K562 (cell line): ENCODE data around the gene MAGI1. TPM values are rescaled to one million over a fixed set of nuclear protein-coding genes. Genes with fewer than 3 reads are reported as not detected.

Experiments used
- ATAC-seq: fragments of 200-7000 bp; cut with Tn5 transposase; 3 replicates; pipeline ENCODE4 v1.9.1; 2020; ENCODE audit warnings: moderate library complexity
- BruUV-seq: library from RNA; stranded (reverse); fragments of 400-500 nt; replicated peaks from 2 replicates; lab custom pipeline; 2021; lab: Mats Ljungman, UMichigan
- CTCF ChIA-PET: fragments of 300-600 bp; formaldehyde crosslinking; extraction: SDS; loops from one replicate; lab custom pipeline; 2021; ENCODE audit warnings: low intra/inter-chr PET ratio; lab: Yijun Ruan, JAX
- POLR2A ChIA-PET: fragments of 300-600, 350-650 bp; sonication (Branson Sonifier 250); formaldehyde crosslinking; extraction: SDS; loops from one replicate; lab custom pipeline; 2021; ENCODE audit warnings: antibody characterized with exemption, inconsistent platforms; lab: Yijun Ruan, JAX
- DNase-seq, 4 experiments: peaks; one replicate each; pipeline versions ENCODE4 v3.0.0 to v3.0.0-alpha.2; 2011 to 2018; ENCODE audit warnings: low spot score in 3 of 4, mixed read lengths in 3 of 4; ENCODE audit errors: extremely low read depth in 1 of 4
- FAIRE-seq: peaks from 2 replicates; lab custom pipeline; 2011; peaks lifted over from hg19 to GRCh38; lab: Jason Lieb, UNC
- H2AFZ ChIP-seq: 2 replicates; pipeline ENCODE4 v1.6.0; 2011; ENCODE audit warnings: low read depth, low read length, control low read depth, inconsistent platforms
- H3K27ac ChIP-seq: fragments of 200-600 bp; 3 replicates; pipeline ENCODE4 v1.8.0; 2011; ENCODE audit warnings: low read depth, mild to moderate bottlenecking, control low read depth, inconsistent platforms, low read length, moderate library complexity, mixed read lengths; ENCODE audit errors: extremely low read depth
- H3K27me3 ChIP-seq, 2 experiments: fragments of 300-600 bp in 1 of 2; 2 replicates in 1 of 2; 3 replicates in 1 of 2; pipeline versions ENCODE4 v1.6.0 to v1.8.0; 2011; ENCODE audit warnings: inconsistent platforms in 2 of 2, low read length in 2 of 2, mild to moderate bottlenecking in 1 of 2, mixed read lengths in 1 of 2, moderate library complexity in 1 of 2; ENCODE audit not compliant: control insufficient read depth in 2 of 2, insufficient read depth in 2 of 2
- H3K36me3 ChIP-seq: fragments of 300-600 bp; 3 replicates; pipeline ENCODE4 v1.8.0; 2011; ENCODE audit warnings: mild to moderate bottlenecking, low read length, inconsistent platforms; ENCODE audit not compliant: control insufficient read depth, insufficient read depth
- H3K4me1 ChIP-seq, 2 experiments: fragments of 200-600 bp in 1 of 2; replicated peaks in 1 of 2; 2 replicates in 1 of 2; 3 replicates in 1 of 2; pipeline versions ENCODE4 v1.5.1 to v1.8.0; 2011; ENCODE audit warnings: inconsistent platforms in 2 of 2, low read length in 2 of 2, mild to moderate bottlenecking in 1 of 2, mixed read lengths in 1 of 2, moderate library complexity in 1 of 2; ENCODE audit not compliant: control insufficient read depth in 2 of 2, insufficient read depth in 2 of 2
- H3K4me2 ChIP-seq: 2 replicates; pipeline ENCODE4 v1.6.1; 2011; ENCODE audit warnings: low read length, control low read depth, inconsistent platforms, mixed read lengths; ENCODE audit not compliant: insufficient read depth
- H3K4me3 ChIP-seq: fragments of 200-600 bp; sonication (generic), shearing (Covaris generic); 2 replicates; pipeline ENCODE4 v1.5.1; 2016; ENCODE audit warnings: control low read depth, inconsistent platforms
- H3K79me2 ChIP-seq: fragments of 200-600 bp; 3 replicates; pipeline ENCODE4 v1.8.0; 2011; ENCODE audit warnings: low read length, inconsistent platforms; ENCODE audit not compliant: control insufficient read depth, insufficient read depth
- H3K9ac ChIP-seq, 2 experiments: 2 replicates each; pipeline versions ENCODE4 v1.6.0 to v1.6.1; 2011; ENCODE audit warnings: low read depth in 2 of 2, low read length in 2 of 2, control low read depth in 1 of 2, inconsistent platforms in 1 of 2, mild to moderate bottlenecking in 1 of 2, mixed read lengths in 1 of 2; ENCODE audit not compliant: insufficient read depth in 1 of 2
- H3K9me1 ChIP-seq: one replicate; pipeline ENCODE4 v1.6.0; 2011; ENCODE audit warnings: inconsistent platforms, mild to moderate bottlenecking, low read length, moderate library complexity; ENCODE audit not compliant: control insufficient read depth, insufficient read depth
- H3K9me3 ChIP-seq: replicated peaks from 2 replicates; pipeline ENCODE4 v1.5.1; 2011; ENCODE audit warnings: low read depth, low read length, inconsistent platforms; ENCODE audit not compliant: control insufficient read depth, insufficient read depth
- H4K20me1 ChIP-seq: replicated peaks from 2 replicates; pipeline ENCODE4 v1.6.1; 2011; ENCODE audit warnings: low read length, inconsistent platforms, mixed read lengths; ENCODE audit not compliant: control insufficient read depth, insufficient read depth
- BACH1 ChIP-seq: fragments of 200-800 bp; sonication (Bioruptor generic); IDR thresholded peaks from 2 replicates; pipeline ENCODE4 v1.6.1; 2016; ENCODE audit warnings: missing genetic modification characterization, missing compliant biosample characterization
- BCOR ChIP-seq: fragments of 450-650 bp; IDR thresholded peaks from 2 replicates; pipeline ENCODE4 v1.6.1; 2016
- ETS2 ChIP-seq: IDR thresholded peaks from 2 replicates; pipeline ENCODE4 v1.6.1; 2016; ENCODE audit warnings: borderline replicate concordance, missing genetic modification characterization, mild to moderate bottlenecking, moderate library complexity, missing compliant biosample characterization; ENCODE audit not compliant: poor library complexity, severe bottlenecking
- ETV1 ChIP-seq: fragments of 450-650 bp; conservative IDR thresholded peaks from 2 replicates; pipeline ENCODE4 v1.6.1; 2016; ENCODE audit warnings: missing genetic modification characterization, control low read depth, low read depth, missing compliant biosample characterization
- GABPB2 ChIP-seq: fragments of 250-450 bp; sonication (Bioruptor Pico); conservative IDR thresholded peaks from 2 replicates; pipeline ENCODE4 v1.5.1; 2021; ENCODE audit warnings: mild to moderate bottlenecking
- IRF2 ChIP-seq: sonication (generic); formaldehyde crosslinking; IDR thresholded peaks from 2 replicates; pipeline ENCODE4 v1.8.1; 2022; ENCODE audit warnings: mild to moderate bottlenecking, missing genetic modification reagents
- JUN ChIP-seq, 2 experiments: sonication (generic) in 1 of 2; formaldehyde crosslinking in 1 of 2; IDR thresholded peaks; 2 replicates each; pipeline versions ENCODE4 v1.6.1 to v1.8.0; 2012 to 2022; ENCODE audit warnings: borderline replicate concordance in 2 of 2, mild to moderate bottlenecking in 2 of 2, improper control_type of control experiment in 1 of 2, low read depth in 1 of 2, low read length in 1 of 2, missing genetic modification reagents in 1 of 2
- MAFF ChIP-seq: IDR thresholded peaks from 2 replicates; pipeline ENCODE4 v1.6.1; 2012; ENCODE audit warnings: low read length, improper control_type of control experiment
- MCM2 ChIP-seq: fragments of 450-650 bp; IDR thresholded peaks from 2 replicates; pipeline ENCODE4 v1.6.1; 2017; ENCODE audit warnings: low read depth, mild to moderate bottlenecking
- TARDBP ChIP-seq: fragments of 450-650 bp; IDR thresholded peaks from 2 replicates; pipeline ENCODE4 v1.6.1; 2016
- TCFL5 ChIP-seq: fragments of 250-450 bp; sonication (Bioruptor Pico); conservative IDR thresholded peaks from 2 replicates; pipeline ENCODE4 v1.6.1; 2021; ENCODE audit warnings: mild to moderate bottlenecking, moderate library complexity, matching md5 sums
- TRIM28 ChIP-seq: fragments of 450-650 bp; IDR thresholded peaks from 2 replicates; pipeline ENCODE4 v1.6.1; 2017
- ZNF41 ChIP-seq: fragments of 250-450 bp; sonication (Bioruptor Pico); conservative IDR thresholded peaks from 2 replicates; pipeline ENCODE4 v1.4.0; 2020; ENCODE audit warnings: mild to moderate bottlenecking
- WGBS: fragments of 100-300 bp; shearing (Covaris generic); methylation state at CpG from one replicate; pipeline ENCODE4 v1.1.6; 2016; ENCODE audit warnings: low coverage, mixed read lengths; ENCODE audit not compliant: insufficient coverage; ENCODE audit errors: missing lambda C conversion rate; 5-methylcytosine and 5-hydroxymethylcytosine counted together
- in situ Hi-C: fragments of 300-500 bp; cut with MboI; formaldehyde crosslinking; loops from 4 replicates; pipeline ENCODE4 v1.15.0; 2018; ENCODE audit warnings: inconsistent platforms, mixed read lengths
- intact Hi-C: fragments of 100-400 bp; cut with micrococcal nuclease; formaldehyde crosslinking; loops from 2 replicates; pipeline ENCODE4 v1.14.2; 2022
- polyA plus RNA-seq, 8 experiments: library from polyadenylated mRNA; depleted of rRNA in 4 of 8; stranded (reverse) in 5 of 8; unstranded in 3 of 8; fragments of >200 nt; fragmentation: Nextera tagmentation in 2 of 8; fragmentation: Illumina TruSeq in 1 of 8; extraction: Ambion mirVana in 2 of 8; extraction: Trizol in 1 of 8; gene quantifications; 2 replicates each; pipeline versions ENCODE4 v1.2.1 to v1.2.3, GENCODE V29; 2011 to 2014; ENCODE audit warnings: inconsistent platforms in 1 of 8, missing spikeins in 1 of 8
- total RNA-seq, 7 experiments: library from RNA; depleted of rRNA in 6 of 7; stranded (reverse); fragments of >200 nt in 6 of 7; fragmentation: Illumina TruSeq in 2 of 7; extraction: Trizol in 2 of 7; gene quantifications; 2 replicates each; pipeline versions ENCODE4 v1.2.1 to v1.2.3, GENCODE V29; 2011 to 2021; ENCODE audit warnings: low replicate concordance in 1 of 7
- TF ChIP-seq, protein P1 (sequence below): sonication (generic); formaldehyde crosslinking; IDR thresholded peaks from 2 replicates; pipeline ENCODE4 v1.8.1; 2023; ENCODE audit warnings: mild to moderate bottlenecking, missing genetic modification reagents

The MAGI1 gene
- total and polyA plus RNA-seq, 9 of the 15 experiments (the other 6 are each of a cell fraction or from before 2014, with no cell fraction given): 7.8 to 59.4 (median 43.2) TPM

DNA sequence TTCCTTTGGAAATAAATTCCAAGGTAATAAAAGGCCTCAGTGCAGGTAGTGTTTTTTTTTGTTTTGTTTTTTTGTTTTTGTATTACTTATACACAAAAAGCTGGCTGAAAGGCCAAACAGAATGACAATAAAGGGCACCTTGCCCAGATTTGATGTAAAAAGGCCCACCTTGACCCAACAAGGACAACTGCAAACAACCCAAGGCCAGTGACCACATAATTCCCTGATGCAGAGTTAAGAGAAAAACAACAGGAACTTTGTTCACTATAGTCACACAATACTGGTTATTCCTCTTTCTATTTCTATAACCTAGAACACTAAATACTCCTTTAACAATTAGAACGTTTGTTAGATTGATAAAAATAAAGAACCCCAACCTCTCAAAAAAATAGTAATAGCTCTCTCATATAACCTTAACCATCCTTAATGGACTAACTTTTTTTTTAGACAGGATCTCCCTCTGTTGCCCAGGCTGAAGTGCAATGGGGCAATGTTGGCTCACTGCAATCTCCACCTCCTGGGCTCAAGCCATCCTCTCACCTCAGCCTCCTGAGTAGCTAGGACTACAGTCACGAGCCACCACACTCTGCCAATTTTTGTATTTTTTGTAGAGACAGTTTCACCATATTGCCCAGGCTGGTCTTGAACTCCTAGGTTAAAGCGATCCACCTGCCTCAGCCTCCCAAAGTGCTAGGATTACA, 113.3 kb downstream of the MAGI1 start:
- H3K9me3 ChIP-seq: no peaks in the 10 kb centered on the region
- no TSS peak for BruUV-seq
- no peak overlapping the region for H3K4me3 ChIP-seq
- FAIRE-seq (no peak), ATAC-seq (no peak), DNase-seq (no peak)
- H3K27me3 ChIP-seq: no peaks in the 10 kb centered on the region; a peak in 2 of 5 replicates
- CTCF ChIA-PET: no interaction called here
- WGBS: 0% methylated on average over 1 of the region's 3 CpGs
- H3K9me1 ChIP-seq: no peaks in the 10 kb centered on the region
- H3K9ac ChIP-seq: no peak overlapping the region
- TF ChIP-seq TRIM28: no peak
- TF ChIP-seq GABPB2 (CRISPR knock-in tag): no peak
- TF ChIP-seq MAFF: no peak
- TF ChIP-seq ETV1 (tag): no peak
- no peak for TF ChIP-seq TARDBP
- TF ChIP-seq TCFL5 (CRISPR knock-in tag): no peak
- in situ Hi-C loops (no loop called here), intact Hi-C loops (no loop called here)
- H3K27ac ChIP-seq: no peak overlapping the region
- H3K79me2 ChIP-seq: no peaks in the 10 kb centered on the region
- no peak overlapping the region for H3K4me2 ChIP-seq
- H4K20me1 ChIP-seq: no peaks in the 10 kb centered on the region
- no peak overlapping the region for H2AFZ ChIP-seq
- POLR2A ChIA-PET: no interaction called here
- no peaks in the 10 kb centered on the region for H3K36me3 ChIP-seq
- H3K4me1 ChIP-seq: no peaks in the 10 kb centered on the region

DNA sequence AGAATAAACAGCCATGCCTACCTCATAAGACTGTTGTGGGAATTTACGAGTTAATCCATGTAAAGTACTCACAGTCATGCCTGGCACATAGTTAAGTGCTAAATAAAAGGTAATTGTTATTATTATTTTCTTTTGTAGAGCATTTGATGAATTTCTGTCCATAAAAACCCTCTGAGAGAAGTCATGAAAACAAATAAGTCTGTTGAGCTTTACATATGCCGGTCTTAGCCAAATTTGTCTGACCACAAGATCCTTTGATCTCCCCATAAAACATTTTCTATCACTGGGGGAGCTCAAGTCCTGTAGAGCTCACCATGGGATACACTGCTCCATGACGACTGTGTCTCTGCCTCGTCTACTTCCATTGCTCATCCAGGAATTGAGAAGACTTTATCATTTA, 114.0 kb downstream of the MAGI1 start:
- H3K79me2 ChIP-seq: no peaks in the 10 kb centered on the region
- no peak for FAIRE-seq
- TF ChIP-seq BACH1 (tag): no peak
- no peak for TF ChIP-seq ZNF41 (CRISPR knock-in tag)
- TF ChIP-seq ETS2 (tag): no peak
- TF ChIP-seq IRF2 (CRISPR knock-in tag): no peak
- TF ChIP-seq BCOR: no peak
- TF ChIP-seq, protein P1, sequence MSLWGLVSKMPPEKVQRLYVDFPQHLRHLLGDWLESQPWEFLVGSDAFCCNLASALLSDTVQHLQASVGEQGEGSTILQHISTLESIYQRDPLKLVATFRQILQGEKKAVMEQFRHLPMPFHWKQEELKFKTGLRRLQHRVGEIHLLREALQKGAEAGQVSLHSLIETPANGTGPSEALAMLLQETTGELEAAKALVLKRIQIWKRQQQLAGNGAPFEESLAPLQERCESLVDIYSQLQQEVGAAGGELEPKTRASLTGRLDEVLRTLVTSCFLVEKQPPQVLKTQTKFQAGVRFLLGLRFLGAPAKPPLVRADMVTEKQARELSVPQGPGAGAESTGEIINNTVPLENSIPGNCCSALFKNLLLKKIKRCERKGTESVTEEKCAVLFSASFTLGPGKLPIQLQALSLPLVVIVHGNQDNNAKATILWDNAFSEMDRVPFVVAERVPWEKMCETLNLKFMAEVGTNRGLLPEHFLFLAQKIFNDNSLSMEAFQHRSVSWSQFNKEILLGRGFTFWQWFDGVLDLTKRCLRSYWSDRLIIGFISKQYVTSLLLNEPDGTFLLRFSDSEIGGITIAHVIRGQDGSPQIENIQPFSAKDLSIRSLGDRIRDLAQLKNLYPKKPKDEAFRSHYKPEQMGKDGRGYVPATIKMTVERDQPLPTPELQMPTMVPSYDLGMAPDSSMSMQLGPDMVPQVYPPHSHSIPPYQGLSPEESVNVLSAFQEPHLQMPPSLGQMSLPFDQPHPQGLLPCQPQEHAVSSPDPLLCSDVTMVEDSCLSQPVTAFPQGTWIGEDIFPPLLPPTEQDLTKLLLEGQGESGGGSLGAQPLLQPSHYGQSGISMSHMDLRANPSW: no peak
- TF ChIP-seq JUN (IDR thresholded peaks at IDR 0.05; ENCODE audit: borderline replicate concordance, low read depth, low read length): no peak
- no peak for TF ChIP-seq JUN (CRISPR knock-in tag; IDR thresholded peaks at IDR 0.05; ENCODE audit: borderline replicate concordance)
- no peak for TF ChIP-seq MCM2
- no peak overlapping the region for H3K4me3 ChIP-seq
- H3K27me3 ChIP-seq: no peaks in the 10 kb centered on the region; a peak in 2 of 5 replicates
- H3K4me2 ChIP-seq: no peak overlapping the region
- ATAC-seq: no peak
- in situ Hi-C loops: no loop called here
- no peak overlapping the region for H2AFZ ChIP-seq
- H3K9me1 ChIP-seq: no peaks in the 10 kb centered on the region
- no peak overlapping the region for H3K27ac ChIP-seq
- BruUV-seq: no TSS peak
- no peaks in the 10 kb centered on the region for H4K20me1 ChIP-seq
- ChIA-PET POLR2A (no interaction called here), CTCF (no interaction called here)
- no peaks in the 10 kb centered on the region for H3K9me3 ChIP-seq
- H3K4me1 ChIP-seq: no peaks in the 10 kb centered on the region
- 0% methylated on average over 4 of the region's 4 CpGs for WGBS
- no peaks in the 10 kb centered on the region for H3K36me3 ChIP-seq
- no peak for DNase-seq
- intact Hi-C loops: no loop called here
- H3K9ac ChIP-seq: no peak overlapping the region
